ENCODE results near the gene POP4. TPM values are rescaled to one million over a fixed set of nuclear protein-coding genes. Genes with fewer than 3 reads are reported as not detected.

The POP4 gene
- total RNA-seq, 1 donor from 2014 or later, result 60.6 TPM

DNA sequence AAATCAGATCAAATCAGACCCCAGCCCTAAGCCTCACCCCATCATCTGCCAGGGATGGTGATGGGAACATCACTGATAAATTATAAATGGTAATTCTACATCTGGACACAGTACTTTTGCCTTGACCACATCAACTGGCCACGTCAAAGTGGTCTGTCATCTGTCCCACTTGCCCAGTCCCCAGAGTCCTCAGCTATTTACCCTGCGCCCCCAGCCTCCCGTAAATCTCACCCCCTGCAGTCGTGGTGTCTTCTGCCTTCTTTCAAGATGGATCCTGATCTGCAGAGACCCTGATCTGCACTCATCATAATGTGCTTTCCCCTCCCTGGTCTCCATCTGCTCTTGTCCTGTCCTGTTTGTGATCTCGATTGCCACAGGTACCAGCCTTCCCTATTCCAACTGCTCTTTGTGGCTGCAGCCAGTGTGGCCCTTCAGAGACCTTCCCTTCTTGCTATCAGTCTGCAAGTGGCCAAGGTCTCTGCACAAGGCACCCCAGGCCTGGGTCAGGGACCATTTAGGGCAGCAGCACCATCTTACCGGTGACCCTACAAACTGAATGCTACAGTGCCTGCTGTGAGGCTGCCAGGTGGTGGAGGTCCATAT lies 26.7 kb upstream of the POP4 start:
- Histone ChIP-seq H3K4me2 (ENCODE audit: low read length) (no peak overlapping the region), H3K4me3 (ENCODE audit: insufficient read depth, low read depth, low read length) (no peak overlapping the region), H3K27me3 (ENCODE audit: insufficient read depth, low read length) (peaks cover 2% of the 10 kb centered on the region), H3K36me3 (ENCODE audit: insufficient read depth, low read length) (no peaks in the 10 kb centered on the region), H2AFZ (ENCODE audit: low read depth, low read length) (no peak overlapping the region), H3K4me1 (ENCODE audit: insufficient read depth, low read length) (peaks cover 7% of the 10 kb centered on the region), H3K9me3 (ENCODE audit: insufficient read depth, low read depth, low read length) (peaks cover 3% of the 10 kb centered on the region), H3K79me2 (ENCODE audit: insufficient read depth, low read length) (no peaks in the 10 kb centered on the region), H3K27ac (ENCODE audit: low read depth, low read length) (no peak overlapping the region), H4K20me1 (ENCODE audit: insufficient read depth, low read length) (no peaks in the 10 kb centered on the region), H3K9ac (ENCODE audit: low read length) (no peak overlapping the region)
- Mint-ChIP-seq H3K36me3 (ENCODE audit: low read depth, unreplicated experiment) (no peaks in the 10 kb centered on the region), H3K9me3 (ENCODE audit: unreplicated experiment) (no peaks in the 10 kb centered on the region), H3K4me1 (ENCODE audit: low read depth, unreplicated experiment) (peaks cover 27% of the 10 kb centered on the region), H3K27me3 (ENCODE audit: low read depth, unreplicated experiment) (peaks cover 36% of the 10 kb centered on the region), H3K27ac (ENCODE audit: unreplicated experiment) (no peak overlapping the region), H3K4me3 (ENCODE audit: unreplicated experiment) (no peak overlapping the region)
- no peak for FAIRE-seq
- TF ChIP-seq, protein P1, sequence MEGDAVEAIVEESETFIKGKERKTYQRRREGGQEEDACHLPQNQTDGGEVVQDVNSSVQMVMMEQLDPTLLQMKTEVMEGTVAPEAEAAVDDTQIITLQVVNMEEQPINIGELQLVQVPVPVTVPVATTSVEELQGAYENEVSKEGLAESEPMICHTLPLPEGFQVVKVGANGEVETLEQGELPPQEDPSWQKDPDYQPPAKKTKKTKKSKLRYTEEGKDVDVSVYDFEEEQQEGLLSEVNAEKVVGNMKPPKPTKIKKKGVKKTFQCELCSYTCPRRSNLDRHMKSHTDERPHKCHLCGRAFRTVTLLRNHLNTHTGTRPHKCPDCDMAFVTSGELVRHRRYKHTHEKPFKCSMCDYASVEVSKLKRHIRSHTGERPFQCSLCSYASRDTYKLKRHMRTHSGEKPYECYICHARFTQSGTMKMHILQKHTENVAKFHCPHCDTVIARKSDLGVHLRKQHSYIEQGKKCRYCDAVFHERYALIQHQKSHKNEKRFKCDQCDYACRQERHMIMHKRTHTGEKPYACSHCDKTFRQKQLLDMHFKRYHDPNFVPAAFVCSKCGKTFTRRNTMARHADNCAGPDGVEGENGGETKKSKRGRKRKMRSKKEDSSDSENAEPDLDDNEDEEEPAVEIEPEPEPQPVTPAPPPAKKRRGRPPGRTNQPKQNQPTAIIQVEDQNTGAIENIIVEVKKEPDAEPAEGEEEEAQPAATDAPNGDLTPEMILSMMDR (IDR thresholded peaks at IDR 0.05; ENCODE audit: insufficient read depth, low read depth, low read length), result no peak
- no peak for TF ChIP-seq EZH2 (IDR thresholded peaks at IDR 0.05; ENCODE audit: insufficient read depth, low read length)
- no peak for DNase-seq (ENCODE audit: low read depth)

DNA sequence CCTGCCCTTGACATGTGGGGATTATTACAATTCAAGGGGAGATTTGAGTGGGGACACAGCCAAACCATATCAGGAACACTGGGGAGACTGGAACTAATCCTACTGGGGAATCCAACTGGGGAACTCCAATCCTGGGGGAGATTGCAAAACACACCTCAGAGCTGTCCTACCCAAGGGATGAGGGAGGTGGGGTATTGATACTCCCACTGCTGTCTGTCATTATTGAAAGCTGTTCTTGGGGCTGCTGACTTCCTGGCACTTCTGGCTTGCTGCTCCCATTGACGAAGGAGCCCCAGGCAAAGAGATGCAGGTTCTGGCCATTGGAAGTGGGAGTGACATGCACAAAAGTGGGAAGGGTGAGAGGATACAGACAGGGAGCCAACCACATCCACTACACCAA lies 24.7 kb upstream of the POP4 start:
- Histone ChIP-seq H3K4me2 (ENCODE audit: low read length) (no peak overlapping the region), H3K4me3 (ENCODE audit: insufficient read depth, low read depth, low read length) (no peak overlapping the region), H3K79me2 (ENCODE audit: insufficient read depth, low read length) (no peaks in the 10 kb centered on the region), H4K20me1 (ENCODE audit: insufficient read depth, low read length) (no peaks in the 10 kb centered on the region), H2AFZ (ENCODE audit: low read depth, low read length) (no peak overlapping the region), H3K4me1 (ENCODE audit: insufficient read depth, low read length) (peaks cover 7% of the 10 kb centered on the region), H3K9me3 (ENCODE audit: insufficient read depth, low read depth, low read length) (peaks cover 3% of the 10 kb centered on the region), H3K9ac (ENCODE audit: low read length) (no peak overlapping the region), H3K27me3 (ENCODE audit: insufficient read depth, low read length) (no peaks in the 10 kb centered on the region), H3K27ac (ENCODE audit: low read depth, low read length) (no peak overlapping the region), H3K36me3 (ENCODE audit: insufficient read depth, low read length) (no peaks in the 10 kb centered on the region)
- TF ChIP-seq EZH2 (IDR thresholded peaks at IDR 0.05; ENCODE audit: insufficient read depth, low read length), result no peak
- TF ChIP-seq, protein P1 (IDR thresholded peaks at IDR 0.05; ENCODE audit: insufficient read depth, low read depth, low read length), result no peak
- H3K9me3 Mint-ChIP-seq (ENCODE audit: unreplicated experiment), result no peaks in the 10 kb centered on the region
- no peak overlapping the region for H3K27ac Mint-ChIP-seq (ENCODE audit: unreplicated experiment)
- no peak overlapping the region for H3K4me3 Mint-ChIP-seq (ENCODE audit: unreplicated experiment)
- peaks cover 19% of the 10 kb centered on the region for H3K27me3 Mint-ChIP-seq (ENCODE audit: low read depth, unreplicated experiment)
- H3K4me1 Mint-ChIP-seq (ENCODE audit: low read depth, unreplicated experiment), result peaks cover 30% of the 10 kb centered on the region
- H3K36me3 Mint-ChIP-seq (ENCODE audit: low read depth, unreplicated experiment), result no peaks in the 10 kb centered on the region
- no peak for FAIRE-seq
- no peak for DNase-seq (ENCODE audit: low read depth)

DNA sequence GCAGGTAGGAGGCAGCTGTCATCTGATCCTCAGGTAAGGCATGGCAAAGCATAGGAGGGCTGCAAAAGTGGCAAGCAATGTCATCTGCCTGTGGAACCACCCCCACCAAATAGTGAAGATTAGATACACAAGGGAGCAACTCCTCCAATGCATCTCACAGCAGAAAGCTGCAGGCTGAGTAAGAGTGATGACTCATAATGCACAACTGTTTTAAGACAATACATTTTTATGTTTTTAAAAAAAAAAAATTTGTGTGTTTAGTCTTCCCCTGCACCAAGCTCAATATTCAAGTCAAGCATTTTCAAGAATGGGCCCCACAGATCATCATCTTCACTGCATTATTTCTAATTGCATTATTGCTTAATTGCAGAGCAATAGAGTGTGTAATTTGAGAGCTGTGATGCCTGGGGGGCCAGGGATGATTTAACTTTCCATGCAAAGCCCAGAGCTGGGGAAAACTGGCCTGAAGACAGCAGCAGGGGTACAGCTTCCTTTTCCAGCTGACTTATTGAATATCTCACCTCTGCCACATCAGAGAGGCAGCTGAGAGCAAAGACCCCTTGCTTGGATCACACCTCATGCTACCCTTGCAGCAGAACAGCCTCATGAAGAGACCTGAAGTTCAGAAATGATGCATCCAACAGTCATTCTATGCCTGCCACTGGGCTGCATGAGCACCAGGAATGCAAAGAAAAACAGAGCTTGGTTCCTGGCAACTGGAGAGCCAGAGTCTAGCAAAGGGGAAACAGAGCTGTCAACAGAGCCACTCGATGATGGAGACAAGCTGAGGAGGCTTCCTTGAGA lies 22.7 kb upstream of the POP4 start:
- Histone ChIP-seq H3K27ac (ENCODE audit: low read depth, low read length) (no peak overlapping the region), H3K9me3 (ENCODE audit: insufficient read depth, low read depth, low read length) (peaks cover 3% of the 10 kb centered on the region), H4K20me1 (ENCODE audit: insufficient read depth, low read length) (no peaks in the 10 kb centered on the region), H3K27me3 (ENCODE audit: insufficient read depth, low read length) (no peaks in the 10 kb centered on the region), H3K9ac (ENCODE audit: low read length) (no peak overlapping the region), H3K36me3 (ENCODE audit: insufficient read depth, low read length) (no peaks in the 10 kb centered on the region), H3K4me3 (ENCODE audit: insufficient read depth, low read depth, low read length) (no peak overlapping the region), H3K79me2 (ENCODE audit: insufficient read depth, low read length) (no peaks in the 10 kb centered on the region), H2AFZ (ENCODE audit: low read depth, low read length) (no peak overlapping the region), H3K4me1 (ENCODE audit: insufficient read depth, low read length) (peaks cover 7% of the 10 kb centered on the region), H3K4me2 (ENCODE audit: low read length) (peak overlapping the region; percentile 33)
- H3K36me3 Mint-ChIP-seq (ENCODE audit: low read depth, unreplicated experiment), result no peaks in the 10 kb centered on the region
- H3K27me3 Mint-ChIP-seq (ENCODE audit: low read depth, unreplicated experiment), result peaks cover 11% of the 10 kb centered on the region
- DNase-seq (ENCODE audit: low read depth), result no peak
- peaks cover 33% of the 10 kb centered on the region for H3K4me1 Mint-ChIP-seq (ENCODE audit: low read depth, unreplicated experiment)
- TF ChIP-seq, protein P1 (IDR thresholded peaks at IDR 0.05; ENCODE audit: insufficient read depth, low read depth, low read length), result no peak
- TF ChIP-seq EZH2 (IDR thresholded peaks at IDR 0.05; ENCODE audit: insufficient read depth, low read length), result no peak
- FAIRE-seq, result no peak
- H3K9me3 Mint-ChIP-seq (ENCODE audit: unreplicated experiment), result no peaks in the 10 kb centered on the region
- H3K4me3 Mint-ChIP-seq (ENCODE audit: unreplicated experiment), result peak overlapping the region; percentile 40
- peak overlapping the region; percentile 92 for H3K27ac Mint-ChIP-seq (ENCODE audit: unreplicated experiment)
